Adrenal gland (tissue), 5 donors: Measurements from ENCODE around the gene MECR.
"Not testable (repeated sequence)": the region's sequence is repeated elsewhere in the genome, so short reads cannot be mapped to it uniquely, and the experiment has no call there.

Source experiments
- POLR2A ChIP-seq, 2 donors: fragments of 450-650 bp; IDR thresholded peaks; one replicate each; pipeline ENCODE4 v1.6.1; 2017; ENCODE audit warnings: antibody characterized with exemption in 2 of 2, mild to moderate bottlenecking in 2 of 2, moderate library complexity in 1 of 2
- TF ChIP-seq, protein P1 (sequence below), 6 experiments: fragments of 450-650 bp in 4 of 6; fragments of 200-600 bp in 2 of 6; sonication (generic) in 1 of 6; IDR thresholded peaks; 1 replicate in 5 of 6; 2 replicates in 1 of 6; pipeline versions ENCODE4 v1.5.1 to v1.8.0; 2016 to 2021; ENCODE audit warnings: antibody characterized with exemption in 6 of 6, mild to moderate bottlenecking in 2 of 6, moderate library complexity in 1 of 6
- donor health status: DM: no; HTN: no; CAD: no.

DNA sequence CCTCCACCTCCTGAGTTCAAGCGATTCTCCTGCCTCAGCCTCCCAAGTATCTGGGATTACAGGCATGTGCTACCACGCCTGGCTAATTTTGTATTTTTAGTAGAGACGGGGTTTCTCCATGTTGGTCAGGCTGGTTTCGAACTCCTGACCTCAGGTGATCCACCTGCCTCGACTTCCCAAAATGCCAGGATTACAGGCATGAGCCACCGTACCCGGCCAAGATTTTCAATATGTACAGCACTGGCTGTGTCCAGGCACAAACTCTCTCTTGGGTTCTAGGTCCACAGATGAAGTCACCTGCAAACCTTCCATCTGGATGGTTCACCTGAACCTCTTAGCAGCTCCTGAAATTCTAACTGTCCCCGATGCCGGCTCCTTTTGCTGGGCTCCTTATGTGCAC is 80.4 kb downstream of the MECR start:
- not testable (repeated sequence) for TF ChIP-seq POLR2A (IDR thresholded peaks at IDR 0.05)
- TF ChIP-seq, protein P1, sequence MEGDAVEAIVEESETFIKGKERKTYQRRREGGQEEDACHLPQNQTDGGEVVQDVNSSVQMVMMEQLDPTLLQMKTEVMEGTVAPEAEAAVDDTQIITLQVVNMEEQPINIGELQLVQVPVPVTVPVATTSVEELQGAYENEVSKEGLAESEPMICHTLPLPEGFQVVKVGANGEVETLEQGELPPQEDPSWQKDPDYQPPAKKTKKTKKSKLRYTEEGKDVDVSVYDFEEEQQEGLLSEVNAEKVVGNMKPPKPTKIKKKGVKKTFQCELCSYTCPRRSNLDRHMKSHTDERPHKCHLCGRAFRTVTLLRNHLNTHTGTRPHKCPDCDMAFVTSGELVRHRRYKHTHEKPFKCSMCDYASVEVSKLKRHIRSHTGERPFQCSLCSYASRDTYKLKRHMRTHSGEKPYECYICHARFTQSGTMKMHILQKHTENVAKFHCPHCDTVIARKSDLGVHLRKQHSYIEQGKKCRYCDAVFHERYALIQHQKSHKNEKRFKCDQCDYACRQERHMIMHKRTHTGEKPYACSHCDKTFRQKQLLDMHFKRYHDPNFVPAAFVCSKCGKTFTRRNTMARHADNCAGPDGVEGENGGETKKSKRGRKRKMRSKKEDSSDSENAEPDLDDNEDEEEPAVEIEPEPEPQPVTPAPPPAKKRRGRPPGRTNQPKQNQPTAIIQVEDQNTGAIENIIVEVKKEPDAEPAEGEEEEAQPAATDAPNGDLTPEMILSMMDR (IDR thresholded peaks at IDR 0.05): not testable (repeated sequence)
